ENCODE data around the gene NUDT12.

Gene NUDT12

DNA sequence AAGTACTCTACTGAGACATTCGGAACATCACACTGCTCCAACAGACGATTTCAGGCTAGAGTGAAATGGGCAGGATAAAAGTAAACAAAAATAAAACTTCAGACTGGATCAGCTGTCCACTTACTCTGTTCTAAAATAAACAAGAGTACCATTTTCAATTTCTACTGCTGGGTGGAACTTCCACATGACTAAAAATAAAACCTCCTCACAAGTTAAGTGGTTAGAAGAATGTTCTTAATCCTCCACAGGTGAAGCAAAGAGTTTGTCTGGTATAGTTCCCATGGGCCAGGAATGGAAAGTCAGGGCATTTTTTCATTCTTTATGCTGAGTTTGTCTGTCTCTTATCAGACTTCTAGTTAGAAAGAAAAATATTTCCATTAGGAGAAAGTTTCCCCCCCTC, 15.7 kb downstream of the NUDT12 start:
- no peak for DNase-seq

DNA sequence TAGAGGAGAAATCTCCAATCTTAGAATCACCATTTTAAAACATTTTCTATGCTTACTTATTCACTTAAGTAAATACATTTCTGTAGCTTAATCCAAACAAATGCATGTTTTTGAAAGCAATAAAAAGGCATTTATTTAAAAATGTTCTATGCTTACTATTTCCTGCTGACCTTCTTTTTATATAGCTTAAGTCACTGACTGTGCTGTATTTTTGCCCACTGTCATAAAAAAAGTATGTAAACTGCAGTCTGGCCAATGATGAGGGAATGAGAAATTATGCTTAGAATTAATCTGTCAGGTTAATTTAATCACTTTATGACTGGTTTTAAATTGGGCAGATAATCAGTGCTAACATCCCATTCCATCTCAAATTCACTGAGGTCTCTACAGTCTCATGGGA, 20.1 kb downstream of the NUDT12 start:
- no peak for DNase-seq
- intact Hi-C loops (cut with DNase I) = no loop called here

More for the DNA sequence above, 15.7 kb downstream of the NUDT12 start:
- intact Hi-C loops (cut with DNase I) = no loop called here

DNA sequence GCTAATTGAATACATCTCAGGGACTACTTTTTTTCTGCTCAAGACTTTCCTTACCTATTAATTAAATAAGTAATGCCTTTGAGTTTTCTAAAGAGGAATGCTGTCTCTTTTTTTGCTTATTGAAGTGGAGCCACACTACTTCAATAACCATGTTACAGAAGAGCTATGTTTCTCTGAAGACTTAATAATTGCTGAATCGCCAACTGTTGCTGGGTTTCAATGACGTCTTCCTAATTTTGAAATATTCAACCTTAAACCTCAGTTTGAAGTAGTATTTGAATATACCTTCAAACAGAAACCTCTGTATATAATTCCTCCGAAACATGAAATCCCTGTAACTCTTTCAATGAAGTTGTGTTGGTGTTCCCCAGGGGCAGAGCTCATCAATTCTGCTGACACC, 21.0 kb downstream of the NUDT12 start:
- no peak for DNase-seq
- intact Hi-C loops (cut with DNase I) = no loop called here

DNA sequence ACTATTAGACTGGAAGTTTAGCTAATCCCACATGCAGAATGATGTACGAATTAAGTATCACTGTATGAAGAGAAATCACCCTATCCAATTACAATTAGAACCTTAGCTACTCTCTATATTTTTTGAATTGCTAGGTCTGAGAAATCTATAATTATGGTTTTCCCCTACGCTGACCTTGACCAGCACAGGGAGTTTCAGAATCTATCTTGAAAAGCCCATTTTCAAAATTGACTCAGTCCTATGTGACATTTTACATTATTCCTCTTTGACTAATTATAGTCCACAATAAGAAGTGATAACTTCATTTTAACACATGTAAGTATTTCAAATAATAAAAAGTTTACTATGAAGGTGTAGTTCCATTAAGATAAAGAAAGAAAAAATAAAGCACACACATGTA, 21.5 kb downstream of the NUDT12 start:
- intact Hi-C loops (cut with DNase I) = no loop called here
- no peak for DNase-seq

DNA sequence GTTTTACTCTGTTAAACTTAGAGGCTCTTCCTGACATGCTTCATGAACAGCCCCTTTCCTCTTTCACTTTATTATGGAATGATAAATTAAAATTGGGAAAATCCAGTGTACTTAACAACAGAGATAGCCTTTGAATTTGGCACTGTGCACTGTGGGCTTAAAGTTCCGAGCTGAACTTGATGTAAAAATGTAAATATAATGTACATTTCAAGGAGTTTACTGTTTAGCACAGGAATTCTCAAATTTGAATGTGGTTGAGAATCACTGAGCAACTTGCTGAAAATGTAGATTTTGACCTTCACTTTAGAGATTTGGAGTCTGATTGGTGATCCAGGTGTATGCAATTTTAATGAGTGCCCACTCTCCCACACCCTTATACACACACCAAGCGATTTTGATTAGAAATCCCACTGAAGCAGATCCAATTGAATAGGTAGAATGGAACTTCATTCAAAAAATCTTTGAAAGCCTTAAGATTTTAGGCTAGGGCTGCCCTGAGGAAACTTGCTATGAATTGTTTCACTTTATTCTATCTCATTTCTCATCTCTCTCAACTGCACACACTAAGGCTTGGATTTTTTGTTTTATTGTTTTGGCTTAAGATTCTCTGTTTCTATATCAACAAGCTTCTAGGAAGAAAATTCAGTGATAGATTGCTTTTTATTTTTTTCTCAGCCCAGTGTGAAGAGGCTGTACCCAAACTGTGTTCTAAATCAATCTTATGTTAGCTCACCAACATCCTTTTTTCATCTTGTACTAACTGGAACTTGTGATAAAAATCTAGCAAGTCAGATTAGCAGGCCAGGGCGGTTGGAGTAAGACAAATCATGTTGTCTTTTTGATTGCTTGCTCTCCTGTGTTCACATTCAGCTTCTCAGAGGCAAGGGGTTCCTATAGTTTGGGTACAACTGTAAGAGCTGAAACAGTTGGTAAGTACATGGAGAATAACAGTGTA, 22.9 kb downstream of the NUDT12 start:
- DNase-seq = no peak
- intact Hi-C loops (cut with DNase I) = no loop called here

DNA sequence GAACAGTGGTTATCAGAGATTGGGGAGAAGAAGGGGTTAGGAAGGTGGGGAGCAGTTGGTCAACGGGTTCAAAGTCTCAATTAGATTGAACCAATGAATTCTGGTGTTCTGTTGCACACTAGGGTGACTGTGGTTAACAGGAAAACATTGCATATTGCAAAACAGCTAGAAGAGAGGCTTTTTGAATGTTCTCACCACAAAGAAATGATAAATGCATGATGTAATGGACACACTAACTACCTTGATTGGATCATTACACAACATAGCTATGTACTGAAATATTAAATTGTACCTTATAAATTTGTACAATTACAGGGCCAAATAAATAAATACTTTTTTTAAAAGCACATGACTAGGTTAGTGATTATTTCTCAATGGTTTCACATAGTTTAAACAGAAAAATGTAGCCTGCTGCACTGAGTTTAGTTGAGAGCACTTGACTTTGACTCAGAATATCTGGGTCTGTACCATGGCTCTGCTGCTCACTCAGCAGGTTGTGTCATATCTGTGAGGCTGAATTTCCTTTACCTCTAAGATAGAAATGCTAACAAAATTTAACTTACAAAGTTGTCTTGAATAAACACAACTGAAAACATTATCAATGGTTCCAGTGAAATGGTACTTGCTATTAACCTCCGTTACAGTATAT, 30.4 kb downstream of the NUDT12 start:
- intact Hi-C loops (cut with DNase I) = no loop called here
- no peak for DNase-seq

DNA sequence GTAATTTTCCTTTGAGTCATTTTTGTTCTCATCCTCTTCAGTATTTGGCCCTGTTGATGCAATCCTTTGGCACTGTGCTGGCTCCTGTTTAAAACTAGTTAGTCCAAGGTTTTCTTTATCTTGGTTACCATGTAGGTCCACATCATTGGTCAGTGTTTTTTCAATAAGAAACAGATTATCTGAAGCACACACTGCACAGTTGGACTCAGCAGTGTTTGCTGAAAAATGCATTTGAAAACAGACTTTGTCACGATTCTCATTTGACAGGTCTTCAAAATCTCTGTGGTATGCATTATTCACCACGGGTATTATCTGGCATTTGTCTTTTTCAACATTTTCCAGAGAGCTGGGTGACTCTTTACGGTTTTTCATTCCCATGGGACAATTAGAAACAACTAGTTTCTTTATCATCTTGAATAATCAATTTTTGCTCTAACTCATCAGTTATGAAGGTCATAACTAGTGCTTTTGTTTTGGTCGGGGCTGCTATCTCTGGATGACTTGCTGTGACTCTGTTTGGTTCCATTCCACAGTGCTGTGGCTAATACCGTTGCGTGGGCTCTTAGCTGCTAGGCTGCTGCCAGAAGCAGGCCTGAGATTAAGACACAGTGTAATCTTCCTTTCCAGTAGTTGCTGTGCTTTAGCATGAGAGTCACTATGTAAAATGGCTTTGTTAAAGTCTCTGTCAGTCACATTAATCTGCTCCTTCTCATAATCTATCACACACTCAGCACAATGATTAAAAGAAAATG, 36.2 kb downstream of the NUDT12 start:
- intact Hi-C loops (cut with DNase I) = no loop called here
- no peak for DNase-seq

DNA sequence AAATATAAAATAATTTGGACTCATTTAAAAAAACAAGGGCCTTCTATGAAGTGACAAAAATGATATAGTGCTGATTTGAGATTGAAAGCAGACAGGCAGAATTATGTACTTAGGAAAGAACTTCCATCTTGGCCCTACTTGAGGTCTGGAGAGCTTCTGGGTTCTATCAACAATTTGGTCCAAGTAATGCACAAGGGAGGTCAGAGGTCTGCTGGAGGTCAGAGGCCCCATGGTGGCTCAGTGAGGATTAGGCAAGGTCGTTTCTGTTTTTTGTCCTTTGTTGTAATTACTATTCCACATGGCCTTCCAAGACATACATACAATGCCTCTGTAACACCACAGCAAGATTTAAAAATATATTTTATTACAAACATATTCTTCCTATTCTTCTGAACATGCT, 37.2 kb downstream of the NUDT12 start:
- intact Hi-C loops (cut with DNase I) = no loop called here
- DNase-seq = no peak

DNA sequence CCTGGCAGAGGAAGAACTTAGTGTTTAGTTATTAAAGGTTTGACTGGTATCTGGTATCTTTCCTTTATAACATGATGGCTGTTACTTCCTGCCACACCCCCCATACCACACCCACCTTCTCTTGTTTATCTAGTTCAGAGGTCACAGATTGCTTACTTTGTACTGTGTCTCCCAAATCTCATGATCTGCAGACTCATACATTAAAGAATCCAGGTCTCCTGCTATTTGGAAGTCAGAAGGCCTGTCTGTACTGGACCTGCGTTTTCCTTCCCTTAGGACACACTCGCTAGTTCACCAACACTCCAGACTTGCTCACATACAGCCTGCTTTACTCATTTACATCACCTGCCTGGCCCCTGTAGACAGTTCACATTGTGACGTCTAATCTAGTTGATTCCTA, 39.3 kb downstream of the NUDT12 start:
- DNase-seq = no peak
- intact Hi-C loops (cut with DNase I) = no loop called here

DNA sequence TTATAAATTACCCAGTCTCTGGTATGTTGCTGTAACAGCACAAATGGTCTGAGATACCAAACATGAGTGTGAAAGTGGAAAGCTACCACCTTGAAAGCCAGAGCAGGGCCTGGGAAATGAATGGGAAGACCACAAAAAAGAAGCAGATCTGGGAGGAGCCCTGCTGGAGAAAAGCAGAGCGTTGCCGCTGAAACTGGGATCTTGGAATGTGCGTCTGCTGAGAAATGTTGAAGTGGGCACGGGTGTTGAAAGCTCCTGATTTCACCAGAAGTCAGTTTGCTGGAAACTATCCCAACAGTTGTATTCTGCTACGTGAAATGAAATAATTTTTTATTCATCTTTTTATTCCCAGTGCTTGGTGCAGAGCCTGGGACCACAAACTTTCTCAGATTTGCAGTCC, 40.0 kb downstream of the NUDT12 start:
- no peak for DNase-seq
- intact Hi-C loops (cut with DNase I) = no loop called here

DNA sequence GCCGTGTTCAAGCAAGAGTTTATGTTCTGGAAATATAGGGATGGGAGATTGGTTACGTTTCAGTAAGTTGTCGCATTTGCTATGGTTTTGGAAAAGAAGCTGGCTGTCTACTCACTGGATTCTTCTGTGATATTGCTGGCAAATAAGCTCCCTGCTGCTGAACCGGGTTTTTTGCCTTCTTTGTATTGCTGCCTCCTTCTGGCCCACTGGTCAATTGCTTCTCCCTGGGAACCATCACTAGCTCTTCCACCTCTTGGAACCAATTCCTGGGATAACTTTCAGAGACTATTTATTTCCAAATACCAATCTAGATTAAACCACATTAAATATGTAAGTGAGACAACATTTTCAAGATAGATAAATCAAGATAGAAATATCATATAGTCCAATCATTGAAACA, 43.0 kb downstream of the NUDT12 start:
- no peak for DNase-seq
- intact Hi-C loops (cut with DNase I) = no loop called here

DNA sequence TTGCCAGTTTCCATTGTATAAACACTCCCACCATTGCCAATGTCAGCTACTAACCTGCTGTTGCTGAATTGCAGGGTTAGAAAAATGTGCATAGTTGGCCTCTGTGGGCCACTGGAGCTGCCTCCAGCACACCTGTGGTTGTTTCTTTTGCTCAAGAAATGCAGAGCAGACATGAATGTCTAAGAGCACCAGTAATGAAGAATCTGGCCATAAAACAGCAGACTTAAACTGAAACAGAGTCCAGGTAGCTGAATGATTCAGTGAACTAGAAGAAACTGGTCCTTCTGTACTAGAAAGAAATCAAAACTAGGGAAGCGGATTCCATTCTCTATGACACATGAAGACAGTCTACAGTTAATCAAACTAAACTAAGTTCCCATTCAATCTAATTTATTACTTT, 48.2 kb downstream of the NUDT12 start:
- intact Hi-C loops (cut with DNase I) = no loop called here
- DNase-seq = no peak

DNA sequence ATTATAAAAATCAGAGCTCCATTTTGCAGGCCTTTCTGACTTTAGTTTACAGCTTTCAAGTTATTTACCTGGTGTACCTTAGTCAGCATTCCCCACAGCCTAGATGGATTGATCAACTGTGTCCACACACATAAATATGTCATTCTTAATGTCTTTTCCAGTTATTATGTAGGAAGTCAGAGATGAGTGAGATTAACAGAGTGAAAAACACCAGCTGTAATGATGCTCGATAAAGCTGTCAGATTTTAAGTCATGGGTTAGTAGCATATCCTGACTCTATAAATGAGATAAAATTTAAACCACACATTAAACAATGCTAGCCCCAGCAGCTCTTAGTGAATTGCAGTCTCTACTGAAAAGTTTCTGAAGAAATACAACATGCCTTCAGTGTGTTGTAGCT, 48.9 kb downstream of the NUDT12 start:
- intact Hi-C loops (cut with DNase I) = no loop called here
- no peak for DNase-seq

DNA sequence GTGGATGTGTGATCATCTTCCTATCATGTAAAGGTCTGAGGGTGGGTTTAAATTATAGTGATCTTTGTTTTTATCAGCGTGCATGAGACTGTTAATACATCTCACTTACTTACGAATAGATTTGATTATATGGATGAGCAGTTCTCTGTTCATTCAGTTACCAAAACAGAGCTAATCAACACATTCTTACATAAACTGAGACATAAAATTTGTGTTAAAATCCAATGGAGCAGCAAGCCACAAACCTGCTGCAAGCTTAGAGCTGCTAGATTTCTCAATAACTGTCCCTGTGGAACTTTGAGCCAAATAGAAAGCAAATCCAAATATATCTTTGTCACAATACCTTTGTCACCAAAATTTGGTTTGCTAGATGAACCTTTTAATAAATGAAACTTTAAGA, 50.1 kb downstream of the NUDT12 start:
- intact Hi-C loops (cut with DNase I) = no loop called here
- no peak for DNase-seq

DNA sequence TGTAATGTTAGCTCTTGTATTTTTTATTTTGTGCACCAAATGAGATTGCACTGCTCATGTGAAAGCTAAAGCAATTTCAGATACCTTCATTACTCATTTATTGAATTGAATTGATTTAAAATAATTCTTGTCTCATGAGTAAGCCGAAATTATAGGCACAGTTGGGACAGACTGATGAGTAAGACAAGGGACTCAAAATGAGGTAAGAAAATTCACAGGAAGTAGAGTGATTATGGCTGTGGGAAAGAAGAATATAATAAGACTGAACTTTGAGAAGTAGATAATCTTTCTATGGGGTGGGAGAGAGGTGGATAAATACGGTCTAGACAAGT, 51.1 kb downstream of the NUDT12 start:
- intact Hi-C loops (cut with DNase I) = no loop called here

DNA sequence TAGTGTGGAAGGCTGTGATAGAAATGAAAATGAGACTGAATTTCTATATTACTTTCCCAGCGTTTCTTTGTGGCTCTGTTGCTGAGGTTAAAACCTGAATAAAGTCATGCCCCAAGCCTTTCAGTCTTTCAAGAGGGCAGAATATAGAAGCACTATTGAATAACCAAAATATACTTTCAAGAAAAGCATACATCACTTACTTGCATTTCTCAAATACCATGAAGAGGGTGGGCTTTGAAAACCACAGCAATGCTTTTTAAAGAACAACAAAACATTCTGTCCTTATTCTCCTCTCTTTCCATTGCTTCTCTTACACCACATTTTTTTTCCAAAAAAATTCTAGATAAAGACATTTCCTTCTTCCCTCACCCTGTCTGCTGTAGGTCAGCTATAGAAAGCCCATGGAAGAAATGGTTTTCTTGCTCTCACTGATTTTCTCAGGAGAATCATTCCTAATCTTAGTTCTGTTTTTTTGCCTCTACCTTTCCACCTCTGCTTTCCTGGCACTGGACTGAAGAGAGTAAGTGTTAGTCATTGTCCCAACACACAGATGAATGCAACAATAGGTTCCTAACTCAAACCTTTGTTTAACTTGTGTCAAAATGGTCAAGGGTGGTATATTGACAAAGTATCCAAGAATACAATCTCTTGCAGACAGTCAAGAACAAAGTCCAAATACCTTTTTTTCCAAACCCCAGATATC, 51.6 kb downstream of the NUDT12 start:
- DNase-seq = no peak
- intact Hi-C loops (cut with DNase I) = no loop called here

More for the DNA sequence above, 51.1 kb downstream of the NUDT12 start:
- no peak for DNase-seq

DNA sequence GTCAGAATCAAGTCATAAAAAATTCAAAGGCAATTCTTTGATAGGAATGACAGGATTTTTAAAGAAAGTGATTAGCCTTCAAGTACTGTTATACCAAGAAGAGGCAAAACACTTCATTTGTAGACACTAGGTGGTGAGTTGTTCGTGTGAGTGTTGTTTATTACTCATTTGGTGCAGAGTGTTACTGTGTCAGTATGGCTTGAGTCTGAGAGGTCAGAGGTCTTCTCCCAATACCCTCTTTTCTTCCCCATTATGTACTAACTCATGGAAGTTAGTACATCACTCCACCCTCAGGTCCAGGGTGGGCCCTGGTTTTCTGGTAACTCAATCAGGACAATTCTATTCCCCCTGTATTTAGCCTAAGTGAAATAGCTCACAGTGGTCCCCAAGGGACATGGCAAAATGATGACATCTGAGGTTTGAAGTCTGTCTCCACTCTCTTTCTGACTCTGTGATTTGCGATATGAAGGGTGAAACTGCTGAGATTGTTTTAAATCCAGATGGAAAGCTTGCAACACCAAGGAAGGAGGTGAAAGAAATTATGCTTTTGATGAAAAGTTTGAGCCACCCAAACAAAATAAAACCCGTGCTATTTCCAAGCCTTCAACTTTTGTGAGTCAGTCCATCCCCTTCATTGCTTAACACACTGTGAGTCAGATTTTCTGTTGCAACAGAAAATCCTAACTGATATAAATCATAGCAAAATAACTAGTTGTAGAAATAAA, 56.8 kb downstream of the NUDT12 start:
- DNase-seq = no peak
- intact Hi-C loops (cut with DNase I) = no loop called here

DNA sequence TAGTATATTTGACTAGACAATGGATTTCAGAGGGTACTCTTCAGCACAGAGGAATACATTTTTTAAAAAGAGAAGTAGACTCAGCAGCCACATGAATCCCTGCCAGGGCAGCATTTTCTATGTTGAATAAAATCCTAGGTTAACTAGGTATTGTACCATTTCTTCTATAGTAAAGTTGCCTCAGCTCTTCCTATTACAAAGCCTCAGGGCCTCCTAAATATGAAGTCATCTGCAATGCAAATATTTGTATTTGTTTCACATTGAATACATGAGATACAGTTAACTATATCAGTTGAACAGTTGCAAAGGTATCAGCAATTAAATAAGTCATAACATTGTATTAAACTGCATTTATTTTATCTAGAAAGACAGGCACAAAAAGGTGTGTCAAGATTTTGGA, 59.5 kb downstream of the NUDT12 start:
- intact Hi-C loops (cut with DNase I) = no loop called here

DNA sequence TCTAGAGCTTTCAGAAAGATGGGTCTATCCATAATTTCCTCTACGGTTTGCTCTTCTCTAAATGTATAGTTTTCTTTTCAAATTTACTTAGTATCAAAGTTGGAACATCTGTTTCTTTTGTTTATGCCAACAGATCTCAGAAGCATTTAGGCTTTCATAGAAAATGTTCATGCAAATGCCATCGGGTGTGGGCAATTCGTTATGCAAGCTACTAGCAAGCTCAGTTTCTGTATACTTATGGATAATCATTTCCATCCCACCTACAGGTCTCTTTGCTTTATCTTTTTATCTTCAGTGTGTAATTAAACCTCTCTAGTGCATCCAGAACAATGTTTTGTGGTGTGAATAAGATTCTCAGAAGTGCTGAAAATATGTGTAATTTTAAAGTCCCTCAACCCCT, 59.9 kb downstream of the NUDT12 start:
- intact Hi-C loops (cut with DNase I) = no loop called here
- DNase-seq = no peak

More for the DNA sequence above, 59.5 kb downstream of the NUDT12 start:
- no peak for DNase-seq

All from head of caudate nucleus (tissue), 42 donors.